Measurements from ENCODE around the gene C1QTNF4. TPM values are rescaled to one million over a fixed set of nuclear protein-coding genes. Genes with fewer than 3 reads are reported as not detected.

Gene C1QTNF4
- total and polyA plus RNA-seq, 2 of the 13 experiments (the other 11 are each of a cell fraction or from before 2014, with no cell fraction given) = not detected

DNA sequence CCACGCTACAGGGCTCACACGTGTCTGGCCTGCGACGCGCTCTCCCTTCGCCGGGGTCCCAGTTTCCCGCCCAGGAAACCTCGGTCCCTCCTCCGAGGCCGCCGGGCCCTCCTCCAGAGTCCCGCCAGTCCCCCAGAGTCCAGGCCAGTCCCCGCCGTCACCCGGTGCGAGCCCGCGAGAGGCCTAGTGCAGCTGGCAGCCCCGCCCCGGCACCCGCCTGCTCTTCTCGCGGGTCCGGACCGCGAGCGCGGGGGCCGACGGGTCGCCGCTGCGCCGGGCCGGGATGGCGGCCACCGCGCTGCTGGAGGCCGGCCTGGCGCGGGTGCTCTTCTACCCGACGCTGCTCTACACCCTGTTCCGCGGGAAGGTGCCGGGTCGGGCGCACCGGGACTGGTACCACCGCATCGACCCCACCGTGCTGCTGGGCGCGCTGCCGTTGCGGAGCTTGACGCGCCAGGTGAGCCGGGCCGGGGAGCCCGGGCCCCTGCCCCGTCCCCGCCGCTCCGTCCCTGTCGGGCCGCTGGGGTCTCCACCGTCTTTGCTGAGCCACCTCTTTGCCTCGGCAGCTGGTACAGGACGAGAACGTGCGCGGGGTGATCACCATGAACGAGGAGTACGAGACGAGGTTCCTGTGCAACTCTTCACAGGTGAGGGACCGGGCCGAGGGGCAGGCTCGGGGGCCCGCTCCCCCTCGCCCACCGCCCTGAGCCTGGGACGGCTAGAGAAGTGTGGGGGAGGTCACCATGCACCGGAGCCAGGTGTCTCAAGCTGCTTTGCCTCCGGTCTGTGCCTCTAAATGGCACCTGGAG lies 28.7 kb downstream of the C1QTNF4 start, which contains the start of gene PTPMT1 (continued):
- TF ChIP-seq, protein P1, sequence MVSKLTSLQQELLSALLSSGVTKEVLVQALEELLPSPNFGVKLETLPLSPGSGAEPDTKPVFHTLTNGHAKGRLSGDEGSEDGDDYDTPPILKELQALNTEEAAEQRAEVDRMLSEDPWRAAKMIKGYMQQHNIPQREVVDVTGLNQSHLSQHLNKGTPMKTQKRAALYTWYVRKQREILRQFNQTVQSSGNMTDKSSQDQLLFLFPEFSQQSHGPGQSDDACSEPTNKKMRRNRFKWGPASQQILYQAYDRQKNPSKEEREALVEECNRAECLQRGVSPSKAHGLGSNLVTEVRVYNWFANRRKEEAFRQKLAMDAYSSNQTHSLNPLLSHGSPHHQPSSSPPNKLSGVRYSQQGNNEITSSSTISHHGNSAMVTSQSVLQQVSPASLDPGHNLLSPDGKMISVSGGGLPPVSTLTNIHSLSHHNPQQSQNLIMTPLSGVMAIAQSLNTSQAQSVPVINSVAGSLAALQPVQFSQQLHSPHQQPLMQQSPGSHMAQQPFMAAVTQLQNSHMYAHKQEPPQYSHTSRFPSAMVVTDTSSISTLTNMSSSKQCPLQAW (CRISPR knock-in tag; IDR thresholded peaks at IDR 0.05) = peak; percentile 6; the same call in 1 of the 2 replicates
- TF ChIP-seq ZNF670 (CRISPR knock-in tag; IDR thresholded peaks at IDR 0.05; ENCODE audit: borderline replicate concordance) (no peak), DR1 (CRISPR knock-in tag; IDR thresholded peaks at IDR 0.05) (peak; percentile 83), ZNF335 (CRISPR knock-in tag; IDR thresholded peaks at IDR 0.05) (no peak), SALL2 (CRISPR knock-in tag; IDR thresholded peaks at IDR 0.05) (peak; percentile 87), SNRNP70 (IDR thresholded peaks at IDR 0.05; ENCODE audit: low read depth, low read length) (no peak), KDM1A (CRISPR knock-in tag; IDR thresholded peaks at IDR 0.05) (no peak), JUN (CRISPR knock-in tag; IDR thresholded peaks at IDR 0.05) (0 out of 2 replicates have a peak, but pooled peaks have one; percentile 19), ZNF484 (CRISPR knock-in tag; IDR thresholded peaks at IDR 0.05; ENCODE audit: borderline replicate concordance, low read depth) (no peak), NFYB (CRISPR knock-in tag; IDR thresholded peaks at IDR 0.05) (0 out of 2 replicates have a peak, but pooled peaks have one; percentile 2), RELA (CRISPR knock-in tag; IDR thresholded peaks at IDR 0.05) (no peak), ISL2 (CRISPR knock-in tag; IDR thresholded peaks at IDR 0.05) (peak; percentile 47; the same call in 1 of the 2 replicates), BRCA1 (CRISPR knock-in tag; IDR thresholded peaks at IDR 0.05) (no peak), ZNF772 (CRISPR knock-in tag; IDR thresholded peaks at IDR 0.05) (peak; percentile 70; the same call in 1 of the 2 replicates), ZNF563 (CRISPR knock-in tag; IDR thresholded peaks at IDR 0.05) (peak; percentile 70), RXRA (CRISPR knock-in tag; IDR thresholded peaks at IDR 0.05) (peak; percentile 86; the same call in 1 of the 2 replicates), ZKSCAN5 (CRISPR knock-in tag; IDR thresholded peaks at IDR 0.05) (no peak), HDAC2 (CRISPR knock-in tag; IDR thresholded peaks at IDR 0.05) (no peak), SMAD9 (CRISPR knock-in tag; IDR thresholded peaks at IDR 0.05) (peak; percentile 88), ZSCAN9 (CRISPR knock-in tag; IDR thresholded peaks at IDR 0.05; ENCODE audit: borderline replicate concordance) (no peak), ZNF264 (CRISPR knock-in tag; IDR thresholded peaks at IDR 0.05) (no peak), ZNF713 (CRISPR knock-in tag; IDR thresholded peaks at IDR 0.05) (no peak), ZNF547 (CRISPR knock-in tag; IDR thresholded peaks at IDR 0.05) (no peak)
- TF ChIP-seq, protein P2, sequence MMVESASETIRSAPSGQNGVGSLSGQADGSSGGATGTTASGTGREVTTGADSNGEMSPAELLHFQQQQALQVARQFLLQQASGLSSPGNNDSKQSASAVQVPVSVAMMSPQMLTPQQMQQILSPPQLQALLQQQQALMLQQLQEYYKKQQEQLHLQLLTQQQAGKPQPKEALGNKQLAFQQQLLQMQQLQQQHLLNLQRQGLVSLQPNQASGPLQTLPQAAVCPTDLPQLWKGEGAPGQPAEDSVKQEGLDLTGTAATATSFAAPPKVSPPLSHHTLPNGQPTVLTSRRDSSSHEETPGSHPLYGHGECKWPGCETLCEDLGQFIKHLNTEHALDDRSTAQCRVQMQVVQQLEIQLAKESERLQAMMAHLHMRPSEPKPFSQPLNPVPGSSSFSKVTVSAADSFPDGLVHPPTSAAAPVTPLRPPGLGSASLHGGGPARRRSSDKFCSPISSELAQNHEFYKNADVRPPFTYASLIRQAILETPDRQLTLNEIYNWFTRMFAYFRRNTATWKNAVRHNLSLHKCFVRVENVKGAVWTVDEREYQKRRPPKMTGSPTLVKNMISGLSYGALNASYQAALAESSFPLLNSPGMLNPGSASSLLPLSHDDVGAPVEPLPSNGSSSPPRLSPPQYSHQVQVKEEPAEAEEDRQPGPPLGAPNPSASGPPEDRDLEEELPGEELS (CRISPR knock-in tag; IDR thresholded peaks at IDR 0.05) = peak; percentile 20; the same call in 1 of the 2 replicates
- TF ChIP-seq, protein P3, sequence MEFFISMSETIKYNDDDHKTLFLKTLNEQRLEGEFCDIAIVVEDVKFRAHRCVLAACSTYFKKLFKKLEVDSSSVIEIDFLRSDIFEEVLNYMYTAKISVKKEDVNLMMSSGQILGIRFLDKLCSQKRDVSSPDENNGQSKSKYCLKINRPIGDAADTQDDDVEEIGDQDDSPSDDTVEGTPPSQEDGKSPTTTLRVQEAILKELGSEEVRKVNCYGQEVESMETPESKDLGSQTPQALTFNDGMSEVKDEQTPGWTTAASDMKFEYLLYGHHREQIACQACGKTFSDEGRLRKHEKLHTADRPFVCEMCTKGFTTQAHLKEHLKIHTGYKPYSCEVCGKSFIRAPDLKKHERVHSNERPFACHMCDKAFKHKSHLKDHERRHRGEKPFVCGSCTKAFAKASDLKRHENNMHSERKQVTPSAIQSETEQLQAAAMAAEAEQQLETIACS (CRISPR knock-in tag; IDR thresholded peaks at IDR 0.05) = no peak
- TF ChIP-seq, protein P4, sequence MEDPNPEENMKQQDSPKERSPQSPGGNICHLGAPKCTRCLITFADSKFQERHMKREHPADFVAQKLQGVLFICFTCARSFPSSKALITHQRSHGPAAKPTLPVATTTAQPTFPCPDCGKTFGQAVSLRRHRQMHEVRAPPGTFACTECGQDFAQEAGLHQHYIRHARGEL (CRISPR knock-in tag; IDR thresholded peaks at IDR 0.05) = no peak
